Ovary (tissue), 9 donors: ENCODE data around the gene SLC1A2. TPM values are rescaled to one million over a fixed set of nuclear protein-coding genes. Genes with fewer than 3 reads are reported as not detected.

Experiments used
- DNase-seq, 5 donors: peaks; one replicate each; pipeline ENCODE4 v3.0.0-alpha.2; 2019 to 2020
- H3K27ac ChIP-seq, 2 donors: fragments of 200-600 bp; one replicate each; pipeline versions ENCODE4 v1.5.1 to v1.8.0; 2019 to 2022
- H3K27me3 ChIP-seq: fragments of 200-600 bp; one replicate; pipeline ENCODE4 v1.8.0; 2022
- H3K36me3 ChIP-seq: fragments of 200-600 bp; sonication (generic); one replicate; pipeline ENCODE4 v1.5.1; 2019
- H3K4me1 ChIP-seq: one replicate; pipeline ENCODE4 v1.8.1; 2013; ENCODE audit warnings: mild to moderate bottlenecking, moderate library complexity; ENCODE audit not compliant: insufficient read depth
- H3K4me3 ChIP-seq: fragments of 200-600 bp; sonication (generic); one replicate; pipeline ENCODE4 v1.5.1; 2017
- H3K9me3 ChIP-seq, 2 donors: fragments of 200-600 bp in 1 of 2; sonication (generic) in 1 of 2; one replicate each; pipeline versions ENCODE4 v1.5.1 to v1.8.1; 2013 to 2019; ENCODE audit warnings: mild to moderate bottlenecking in 1 of 2, moderate library complexity in 1 of 2
- EP300 ChIP-seq: sonication (generic); formaldehyde crosslinking; IDR thresholded peaks from one replicate; pipeline ENCODE4 v1.6.1; 2017; ENCODE audit warnings: antibody characterized with exemption
- POLR2A ChIP-seq: fragments of 450-650 bp; IDR thresholded peaks from one replicate; pipeline ENCODE4 v1.6.1; 2017; ENCODE audit warnings: antibody characterized with exemption, mild to moderate bottlenecking, moderate library complexity
- WGBS, 3 donors: extraction: QIAGEN DNeasy Blood & Tissue Kit in 1 of 3; methylation state at CpG; one replicate each; pipeline versions ENCODE4 v1.1.5 to v1.1.7; 2013 to 2017; 5-methylcytosine and 5-hydroxymethylcytosine counted together
- intact Hi-C, 4 donors: fragments of 100-400 bp; cut with DNase I; formaldehyde crosslinking; loops; one replicate each; pipeline versions ENCODE4 v1.11.0 to v1.15.1; 2022 to 2023
- polyA plus RNA-seq, 2 donors: library from polyadenylated mRNA; stranded (reverse); fragments of 200-250 nt in 1 of 2; fragments of 350-450 nt in 1 of 2; fragmentation: Illumina TruSeq in 1 of 2; extraction: RNeasy Lipid Tissue Mini Kit (QIAGEN cat#74804) in 1 of 2; gene quantifications; one replicate each; pipeline ENCODE4 v1.2.3, GENCODE V29; 2013 to 2014
- total RNA-seq, 7 donors: library from RNA; depleted of rRNA in 2 of 7; stranded (reverse); fragments of >200 nt in 2 of 7; fragmentation: NEBNext Ultra II Directional in 3 of 7; extraction: Animal tissue kit (Norgen Biotek cat#: 25700) in 3 of 7; gene quantifications; one replicate each; pipeline versions ENCODE4 v1.1.0 to v1.2.4, GENCODE V29; 2016 to 2023
- TF ChIP-seq, protein P1 (sequence below), 3 donors: fragments of 450-650 bp in 2 of 3; fragments of 200-600 bp in 1 of 3; IDR thresholded peaks; one replicate each; pipeline versions ENCODE4 v1.5.1 to v1.8.0; 2016 to 2022; ENCODE audit warnings: antibody characterized with exemption in 3 of 3, mild to moderate bottlenecking in 1 of 3
- donor health status: DM: no; HTN: no; CAD: no; lungs with moderate emphysema.
- donor health status: DM: no; HTN: no; CAD: no.
- donor health status: Bipolar disorder and iron deficiency.
- donor health status: DM: yes; HTN: yes; CAD: no.
- donor health status: DM: no; HTN: no; CAD: no.
- donor health status: DM: yes; HTN: yes; CAD: no.

The SLC1A2 gene
- total and polyA plus RNA-seq, 9 donors = 0.02 to 0.80 (median 0.15) TPM

DNA sequence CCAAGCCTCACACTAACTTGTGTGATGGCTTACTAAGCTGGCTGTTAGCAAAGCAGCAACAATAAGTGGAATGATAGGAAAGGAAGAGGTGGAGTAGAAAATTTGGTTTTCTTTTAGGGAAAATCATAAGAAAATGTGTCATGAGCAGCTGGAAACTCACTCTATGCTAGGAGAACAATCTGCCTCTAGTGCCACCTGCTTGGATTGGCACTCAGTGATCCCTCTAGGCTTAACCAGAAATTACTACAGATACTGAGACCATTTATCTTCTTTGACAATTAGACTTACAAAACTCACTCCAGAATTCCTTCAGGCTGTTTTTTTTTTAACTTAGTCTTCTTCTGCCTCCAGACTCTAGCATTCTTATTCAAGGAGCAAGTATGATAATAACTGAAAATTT, 163.1 kb downstream of the SLC1A2 start:
- no peaks in the 10 kb centered on the region for H3K4me1 ChIP-seq
- H3K27ac ChIP-seq = no peak overlapping the region
- H3K9me3 ChIP-seq = no peaks in the 10 kb centered on the region
- H3K36me3 ChIP-seq = no peaks in the 10 kb centered on the region
- no peak for DNase-seq
- H3K27me3 ChIP-seq = no peaks in the 10 kb centered on the region
- intact Hi-C loops = no loop called here
- no peak for TF ChIP-seq POLR2A
- TF ChIP-seq, protein P1, sequence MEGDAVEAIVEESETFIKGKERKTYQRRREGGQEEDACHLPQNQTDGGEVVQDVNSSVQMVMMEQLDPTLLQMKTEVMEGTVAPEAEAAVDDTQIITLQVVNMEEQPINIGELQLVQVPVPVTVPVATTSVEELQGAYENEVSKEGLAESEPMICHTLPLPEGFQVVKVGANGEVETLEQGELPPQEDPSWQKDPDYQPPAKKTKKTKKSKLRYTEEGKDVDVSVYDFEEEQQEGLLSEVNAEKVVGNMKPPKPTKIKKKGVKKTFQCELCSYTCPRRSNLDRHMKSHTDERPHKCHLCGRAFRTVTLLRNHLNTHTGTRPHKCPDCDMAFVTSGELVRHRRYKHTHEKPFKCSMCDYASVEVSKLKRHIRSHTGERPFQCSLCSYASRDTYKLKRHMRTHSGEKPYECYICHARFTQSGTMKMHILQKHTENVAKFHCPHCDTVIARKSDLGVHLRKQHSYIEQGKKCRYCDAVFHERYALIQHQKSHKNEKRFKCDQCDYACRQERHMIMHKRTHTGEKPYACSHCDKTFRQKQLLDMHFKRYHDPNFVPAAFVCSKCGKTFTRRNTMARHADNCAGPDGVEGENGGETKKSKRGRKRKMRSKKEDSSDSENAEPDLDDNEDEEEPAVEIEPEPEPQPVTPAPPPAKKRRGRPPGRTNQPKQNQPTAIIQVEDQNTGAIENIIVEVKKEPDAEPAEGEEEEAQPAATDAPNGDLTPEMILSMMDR (IDR thresholded peaks at IDR 0.05) = no peak
- no peak for TF ChIP-seq EP300
- no peak overlapping the region for H3K4me3 ChIP-seq

GRCh38 chr11:35255514-35255913, 163.8 kb downstream of the SLC1A2 start:
- H3K27me3 ChIP-seq = no peaks in the 10 kb centered on the region
- H3K4me1 ChIP-seq = no peaks in the 10 kb centered on the region
- TF ChIP-seq, protein P1 (IDR thresholded peaks at IDR 0.05) = no peak
- no peak for TF ChIP-seq POLR2A
- TF ChIP-seq EP300 = no peak
- H3K4me3 ChIP-seq = no peak overlapping the region
- H3K36me3 ChIP-seq = no peaks in the 10 kb centered on the region
- DNase-seq = no peak
- H3K9me3 ChIP-seq = no peaks in the 10 kb centered on the region
- no peak overlapping the region for H3K27ac ChIP-seq
- 91 to 94% (median 93%) methylated on average over 2 of the region's 2 CpGs for WGBS, 3 donors
- intact Hi-C loops = no loop called here

DNA sequence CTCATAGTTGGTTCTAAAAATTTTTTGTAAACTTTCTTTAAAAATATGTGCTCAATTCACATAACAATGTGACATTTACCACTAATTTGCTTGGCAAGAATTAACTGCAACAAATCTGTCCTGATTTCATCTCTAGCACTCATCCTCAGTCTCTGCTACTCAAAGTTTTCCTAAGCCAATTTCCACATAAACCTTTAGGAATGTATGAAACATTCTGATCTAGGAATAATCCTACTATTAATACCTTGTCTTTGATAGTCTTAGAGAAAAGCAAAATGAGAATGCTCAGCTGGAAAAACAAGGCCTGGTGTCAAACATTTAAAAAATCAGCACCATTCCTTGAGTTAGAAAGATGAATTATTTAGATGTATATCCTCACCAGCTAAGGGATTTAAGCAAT, 166.1 kb downstream of the SLC1A2 start:
- no peak for DNase-seq
- no peaks in the 10 kb centered on the region for H3K4me1 ChIP-seq
- H3K27ac ChIP-seq = no peak overlapping the region
- no peaks in the 10 kb centered on the region for H3K9me3 ChIP-seq
- H3K4me3 ChIP-seq = no peak overlapping the region
- no peaks in the 10 kb centered on the region for H3K27me3 ChIP-seq
- no peak for TF ChIP-seq POLR2A
- TF ChIP-seq, protein P1 (IDR thresholded peaks at IDR 0.05) = no peak
- no peak for TF ChIP-seq EP300
- intact Hi-C loops = no loop called here
- H3K36me3 ChIP-seq = no peaks in the 10 kb centered on the region

- Histone ChIP-seq H3K36me3 (no peaks in the 10 kb centered on the region), H3K4me3 (no peak overlapping the region), H3K27me3 (no peaks in the 10 kb centered on the region), H3K27ac (no peak overlapping the region), H3K4me1 (no peaks in the 10 kb centered on the region), H3K9me3 (no peaks in the 10 kb centered on the region)
- TF ChIP-seq POLR2A = no peak
- no peak for TF ChIP-seq EP300
- TF ChIP-seq, protein P1 (IDR thresholded peaks at IDR 0.05) = no peak
- DNase-seq = no peak
- intact Hi-C loops = no loop called here
These were observed 168.7 kb downstream of the SLC1A2 start for GRCh38 chr11:35250621-35251020.

GRCh38 chr11:35250192-35250591, 169.2 kb downstream of the SLC1A2 start:
- intact Hi-C loops = no loop called here
- TF ChIP-seq, protein P1 (IDR thresholded peaks at IDR 0.05) = no peak
- no peak for TF ChIP-seq EP300
- no peak for TF ChIP-seq POLR2A
- DNase-seq = no peak
- H3K27me3 ChIP-seq = no peaks in the 10 kb centered on the region
- H3K9me3 ChIP-seq = no peaks in the 10 kb centered on the region
- no peak overlapping the region for H3K4me3 ChIP-seq
- no peak overlapping the region for H3K27ac ChIP-seq
- no peaks in the 10 kb centered on the region for H3K4me1 ChIP-seq
- WGBS, 3 donors = 93 to 96% (median 94%) methylated on average over 4 of the region's 4 CpGs
- no peaks in the 10 kb centered on the region for H3K36me3 ChIP-seq
